ENCODE measurements around the gene MYOF. TPM values are rescaled to one million over a fixed set of nuclear protein-coding genes. Genes with fewer than 3 reads are reported as not detected.

MYOF gene
- total and polyA plus RNA-seq, 10 of the 15 experiments (the other 5 are each of a cell fraction or from before 2014, with no cell fraction given): 0.02 to 0.59 (median 0.17) TPM

GRCh38 chr10:93267521-93267920 lies 214.6 kb downstream of the MYOF start (continued):
- TF ChIP-seq ZBTB4 (CRISPR knock-in tag; IDR thresholded peaks at IDR 0.05) (no peak), ZBED1 (IDR thresholded peaks at IDR 0.05; ENCODE audit: borderline replicate concordance) (peak; percentile 89; the same call in 1 of the 2 replicates), EGR1 (IDR thresholded peaks at IDR 0.05; ENCODE audit: borderline replicate concordance in 1 of 2, low read depth in 2 of 2, low read length in 2 of 2) (no peak), HCFC1 (IDR thresholded peaks at IDR 0.05; ENCODE audit: low read length) (no peak), PML (IDR thresholded peaks at IDR 0.05; ENCODE audit: low read length) (0 out of 2 replicates have a peak, but pooled peaks have one; percentile 33), ZZZ3 (IDR thresholded peaks at IDR 0.05; ENCODE audit: control insufficient read depth, insufficient read length, low read depth) (no peak), MTA3 (IDR thresholded peaks at IDR 0.05; ENCODE audit: borderline replicate concordance, low read length) (peak; percentile 98), SP1 (IDR thresholded peaks at IDR 0.05; ENCODE audit: low read depth, low read length) (peak; percentile 65), GABPA (IDR thresholded peaks at IDR 0.05; ENCODE audit: low read depth) (no peak), SUZ12 (IDR thresholded peaks at IDR 0.05; ENCODE audit: unreplicated experiment) (no peak), ZNF217 (IDR thresholded peaks at IDR 0.05) (peak; percentile 95), MTA2 (IDR thresholded peaks at IDR 0.05; ENCODE audit: low read depth) (peak; percentile 98), E2F8 (IDR thresholded peaks at IDR 0.05; ENCODE audit: low read depth, partially characterized antibody) (no peak), BACH1 (IDR thresholded peaks at IDR 0.05; ENCODE audit: borderline replicate concordance) (peak; percentile 88; the same call in 1 of the 2 replicates), CREM (IDR thresholded peaks at IDR 0.05; ENCODE audit: low read depth) (peak; percentile 83), MEF2A (IDR thresholded peaks at IDR 0.05; ENCODE audit: insufficient read depth, low read depth, low read length) (peak; percentile 90), CEBPZ (IDR thresholded peaks at IDR 0.05; ENCODE audit: low read depth, low read length) (no peak), IKZF1 (conservative IDR thresholded peaks at IDR 0.05) (peak; percentile 95), SMC3 (IDR thresholded peaks at IDR 0.05; ENCODE audit: borderline replicate concordance, low read length) (no peak), GATAD2B (conservative IDR thresholded peaks at IDR 0.05; ENCODE audit: low read depth) (peak; percentile 65), SIX5 (IDR thresholded peaks at IDR 0.05; ENCODE audit: low read depth, low read length, severe bottlenecking) (no peak), NFYA (IDR thresholded peaks at IDR 0.05; ENCODE audit: borderline replicate concordance, low read depth, low read length) (no peak), RAD21 (IDR thresholded peaks at IDR 0.05; ENCODE audit: insufficient read depth, low read depth, low read length) (no peak), CHD2 (IDR thresholded peaks at IDR 0.05; ENCODE audit: borderline replicate concordance, low read depth, low read length) (no peak)

Data from GM12878 (cell line).